Hepatocyte (in vitro differentiated cells): ENCODE measurements around the gene ALX4.

Source experiments
- CTCF ChIP-seq: fragments of 200-600 bp; sonication (generic); IDR thresholded peaks from 2 replicates; pipeline ENCODE4 v1.5.1; 2016; ENCODE audit warnings: antibody characterized with exemption, mild to moderate bottlenecking; ENCODE audit not compliant: poor library complexity
- EZH2 ChIP-seq: fragments of 200-600 bp; sonication (generic); IDR thresholded peaks from 2 replicates; pipeline ENCODE4 v1.6.1; 2016; ENCODE audit warnings: antibody characterized with exemption, mild to moderate bottlenecking, borderline replicate concordance
- EZH2phosphoT487 ChIP-seq: fragments of 200-600 bp; sonication (generic); IDR thresholded peaks from one replicate; pipeline ENCODE4 v1.6.1; 2018; ENCODE audit warnings: antibody characterized with exemption, mild to moderate bottlenecking, low read depth, moderate library complexity; ENCODE audit not compliant: unreplicated experiment, severe bottlenecking

- TF ChIP-seq EZH2phosphoT487 (no peak), EZH2 (no peak), CTCF (no peak)
Measured at GRCh38 chr11:44213148-44213547, 96.8 kb downstream of the ALX4 start.
